Measurements from ENCODE around the gene RBBP8NL.

DNA sequence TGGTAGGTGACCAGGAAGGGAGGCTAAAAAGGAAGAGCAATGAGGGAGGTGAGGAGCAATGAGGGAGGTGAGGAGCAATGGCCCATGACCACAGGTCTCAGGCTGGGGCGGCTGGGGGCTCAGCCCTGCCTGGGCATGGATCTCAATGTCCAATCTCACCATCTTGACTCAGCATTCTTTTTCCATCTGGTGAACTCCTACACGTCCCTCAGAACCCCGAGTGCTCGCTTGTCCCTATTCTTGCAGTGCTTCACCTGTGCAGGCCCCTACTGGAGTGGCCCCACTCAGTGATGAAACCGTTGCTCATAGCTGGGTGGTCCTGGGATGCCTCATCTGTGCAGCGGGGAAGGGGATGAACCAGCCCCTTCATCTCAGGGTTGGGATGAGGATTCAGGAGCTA is 16.9 kb upstream of the RBBP8NL start:
- no peak for TF ChIP-seq CTCF (IDR thresholded peaks at IDR 0.05; ENCODE audit: insufficient read depth, low read length, poor library complexity, severe bottlenecking)
- no peak for TF ChIP-seq EZH2phosphoT487 (conservative IDR thresholded peaks at IDR 0.05; ENCODE audit: low read length)
